BLaER1 treated with 17β-estradiol and CSF1 and Interleukin-3, amounts not matched to agents 10 nM and 100 nM (cell line): ENCODE results near the gene HOMER2.

Experiments
- H3K27ac ChIP-seq, 11 experiments: shearing (Covaris generic); formaldehyde crosslinking; 2 replicates each; pipeline ENCODE4 v1.8.1; 2022
- H3K27me3 ChIP-seq, 11 experiments: shearing (Covaris generic); formaldehyde crosslinking; 2 replicates each; pipeline ENCODE4 v1.8.1; 2022
- H3K36me3 ChIP-seq, 11 experiments: shearing (Covaris generic); formaldehyde crosslinking; 2 replicates each; pipeline ENCODE4 v1.8.1; 2022
- H3K4me1 ChIP-seq, 10 experiments: shearing (Covaris generic); formaldehyde crosslinking; 2 replicates each; pipeline ENCODE4 v1.8.1; 2022
- H3K4me2 ChIP-seq, 11 experiments: shearing (Covaris generic); formaldehyde crosslinking; 2 replicates each; pipeline ENCODE4 v1.8.1; 2022
- H3K4me3 ChIP-seq, 10 experiments: shearing (Covaris generic); formaldehyde crosslinking; 2 replicates each; pipeline ENCODE4 v1.8.1; 2022
- H3K9ac ChIP-seq, 11 experiments: shearing (Covaris generic); formaldehyde crosslinking; 2 replicates each; pipeline ENCODE4 v1.8.1; 2022
- H3K9me3 ChIP-seq, 11 experiments: shearing (Covaris generic); formaldehyde crosslinking; replicated peaks in 1 of 11; 2 replicates each; pipeline ENCODE4 v1.8.1; 2022
- H4K20me1 ChIP-seq, 11 experiments: shearing (Covaris generic); formaldehyde crosslinking; 2 replicates each; pipeline ENCODE4 v1.8.1; 2022
- Cebpa-rat ChIP-seq, 11 experiments: shearing (Covaris generic); IDR thresholded peaks; 2 replicates each; pipeline ENCODE4 v1.8.1; 2022

Gene HOMER2

GRCh38 chr15:82916161-82916952, 36.2 kb downstream of the HOMER2 start:
- Histone ChIP-seq H3K36me3 (no peaks in the 10 kb centered on the region), H3K27ac (no peak overlapping the region), H3K27me3 (no peaks in the 10 kb centered on the region), H3K4me3 (no peak overlapping the region), H3K4me1 (no peaks in the 10 kb centered on the region), H4K20me1 (peaks cover 0 to 26% (median 0%) of the 10 kb centered on the region in 11 experiments; a peak in 2 of 22 replicates), H3K4me2 (no peak overlapping the region), H3K9ac (no peak overlapping the region), H3K9me3 (no peaks in the 10 kb centered on the region)
- TF ChIP-seq Cebpa-rat (IDR thresholded peaks at IDR 0.05): no peak

GRCh38 chr15:82914396-82914795, 38.1 kb downstream of the HOMER2 start:
- H3K36me3 ChIP-seq: no peaks in the 10 kb centered on the region
- no peak overlapping the region for H3K27ac ChIP-seq
- H3K27me3 ChIP-seq: no peaks in the 10 kb centered on the region
- no peak overlapping the region for H3K4me2 ChIP-seq
- H4K20me1 ChIP-seq: peaks cover 0 to 26% (median 0%) of the 10 kb centered on the region in 11 experiments; a peak in 2 of 22 replicates
- TF ChIP-seq Cebpa-rat (IDR thresholded peaks at IDR 0.05): no peak
- H3K9me3 ChIP-seq: peaks cover 3 to 9% (median 6%) of the 10 kb centered on the region in 11 experiments
- H3K4me3 ChIP-seq: no peak overlapping the region
- no peaks in the 10 kb centered on the region for H3K4me1 ChIP-seq
- no peak overlapping the region for H3K9ac ChIP-seq

GRCh38 chr15:82911458-82911857, 41.1 kb downstream of the HOMER2 start:
- Histone ChIP-seq H3K36me3 (peaks cover 0 to 5% (median 0%) of the 10 kb centered on the region in 11 experiments; a peak in 2 of 22 replicates), H3K9me3 (peaks cover 17 to 32% (median 27%) of the 10 kb centered on the region in 11 experiments), H3K4me3 (no peak overlapping the region), H3K9ac (no peak overlapping the region), H3K27ac (no peak overlapping the region), H3K4me2 (no peak overlapping the region), H3K27me3 (no peaks in the 10 kb centered on the region), H4K20me1 (peaks cover 0 to 7% (median 0%) of the 10 kb centered on the region in 11 experiments; a peak in 1 of 22 replicates), H3K4me1 (no peaks in the 10 kb centered on the region)
- TF ChIP-seq Cebpa-rat (IDR thresholded peaks at IDR 0.05): no peak

GRCh38 chr15:82910721-82911120, 41.8 kb downstream of the HOMER2 start:
- no peaks in the 10 kb centered on the region for H3K4me1 ChIP-seq
- H3K27me3 ChIP-seq: no peaks in the 10 kb centered on the region
- TF ChIP-seq Cebpa-rat (IDR thresholded peaks at IDR 0.05): no peak
- H3K4me3 ChIP-seq: no peak overlapping the region
- H4K20me1 ChIP-seq: peaks cover 0 to 7% (median 0%) of the 10 kb centered on the region in 11 experiments; a peak in 1 of 22 replicates
- H3K36me3 ChIP-seq: peaks cover 0 to 5% (median 0%) of the 10 kb centered on the region in 11 experiments; a peak in 2 of 22 replicates
- H3K9ac ChIP-seq: no peak overlapping the region
- no peak overlapping the region for H3K27ac ChIP-seq
- peaks cover 17 to 32% (median 27%) of the 10 kb centered on the region in 11 experiments for H3K9me3 ChIP-seq
- H3K4me2 ChIP-seq: no peak overlapping the region

GRCh38 chr15:82909080-82909815, 43.3 kb downstream of the HOMER2 start:
- Histone ChIP-seq H3K36me3 (peaks cover 0 to 5% (median 0%) of the 10 kb centered on the region in 11 experiments; a peak in 2 of 22 replicates), H3K9ac (no peak overlapping the region), H3K27me3 (no peaks in the 10 kb centered on the region), H4K20me1 (peaks cover 0 to 7% (median 0%) of the 10 kb centered on the region in 11 experiments; a peak in 2 of 22 replicates), H3K4me2 (no peak overlapping the region), H3K4me3 (no peak overlapping the region), H3K27ac (no peak overlapping the region), H3K4me1 (no peaks in the 10 kb centered on the region), H3K9me3 (peaks cover 17 to 32% (median 27%) of the 10 kb centered on the region in 11 experiments)
- no peak for TF ChIP-seq Cebpa-rat (IDR thresholded peaks at IDR 0.05)

GRCh38 chr15:82907350-82907749, 45.2 kb downstream of the HOMER2 start:
- Histone ChIP-seq H3K9ac (no peak overlapping the region), H3K4me1 (no peaks in the 10 kb centered on the region), H3K36me3 (peaks cover 0 to 5% (median 0%) of the 10 kb centered on the region in 11 experiments; a peak in 2 of 22 replicates), H4K20me1 (peaks cover 0 to 6% (median 0%) of the 10 kb centered on the region in 11 experiments; a peak in 1 of 22 replicates), H3K27ac (no peak overlapping the region), H3K4me3 (no peak overlapping the region), H3K9me3 (peaks cover 17 to 32% (median 27%) of the 10 kb centered on the region in 11 experiments), H3K4me2 (no peak overlapping the region), H3K27me3 (no peaks in the 10 kb centered on the region)
- TF ChIP-seq Cebpa-rat (IDR thresholded peaks at IDR 0.05): no peak

GRCh38 chr15:82904574-82904973, 47.9 kb downstream of the HOMER2 start:
- Histone ChIP-seq H3K36me3 (peaks cover 0 to 5% (median 0%) of the 10 kb centered on the region in 11 experiments; a peak in 2 of 22 replicates), H3K4me1 (no peaks in the 10 kb centered on the region), H3K27me3 (no peaks in the 10 kb centered on the region), H3K4me2 (no peak overlapping the region), H4K20me1 (peaks cover 0 to 19% (median 0%) of the 10 kb centered on the region in 11 experiments; a peak in 2 of 22 replicates), H3K4me3 (no peak overlapping the region), H3K9ac (no peak overlapping the region), H3K9me3 (peaks cover 16 to 29% (median 22%) of the 10 kb centered on the region in 11 experiments), H3K27ac (no peak overlapping the region)
- no peak for TF ChIP-seq Cebpa-rat (IDR thresholded peaks at IDR 0.05)

GRCh38 chr15:82903511-82903910, 49.0 kb downstream of the HOMER2 start:
- Histone ChIP-seq H3K4me2 (no peak overlapping the region), H3K9ac (no peak overlapping the region), H3K27me3 (no peaks in the 10 kb centered on the region), H3K36me3 (no peaks in the 10 kb centered on the region), H3K4me1 (no peaks in the 10 kb centered on the region), H3K27ac (no peak overlapping the region), H4K20me1 (peaks cover 0 to 27% (median 0%) of the 10 kb centered on the region in 11 experiments; a peak in 2 of 22 replicates), H3K4me3 (no peak overlapping the region), H3K9me3 (peaks cover 5 to 19% (median 11%) of the 10 kb centered on the region in 11 experiments)
- no peak for TF ChIP-seq Cebpa-rat (IDR thresholded peaks at IDR 0.05)
